ENCODE results near the gene PRDX2.

GRCh38 chr19:12769689-12770088, 31.9 kb downstream of the PRDX2 start:
- no peak for TF ChIP-seq POLR2AphosphoS5 (IDR thresholded peaks at IDR 0.05; ENCODE audit: low read depth, low read length)
- no peak for TF ChIP-seq SMC3 (IDR thresholded peaks at IDR 0.05; ENCODE audit: low read depth, low read length)
- no peak for TF ChIP-seq EZH2phosphoT487 (IDR thresholded peaks at IDR 0.05; ENCODE audit: borderline replicate concordance, low read depth)
- TF ChIP-seq CTCF (IDR thresholded peaks at IDR 0.05): no peak
- TF ChIP-seq, protein P1, sequence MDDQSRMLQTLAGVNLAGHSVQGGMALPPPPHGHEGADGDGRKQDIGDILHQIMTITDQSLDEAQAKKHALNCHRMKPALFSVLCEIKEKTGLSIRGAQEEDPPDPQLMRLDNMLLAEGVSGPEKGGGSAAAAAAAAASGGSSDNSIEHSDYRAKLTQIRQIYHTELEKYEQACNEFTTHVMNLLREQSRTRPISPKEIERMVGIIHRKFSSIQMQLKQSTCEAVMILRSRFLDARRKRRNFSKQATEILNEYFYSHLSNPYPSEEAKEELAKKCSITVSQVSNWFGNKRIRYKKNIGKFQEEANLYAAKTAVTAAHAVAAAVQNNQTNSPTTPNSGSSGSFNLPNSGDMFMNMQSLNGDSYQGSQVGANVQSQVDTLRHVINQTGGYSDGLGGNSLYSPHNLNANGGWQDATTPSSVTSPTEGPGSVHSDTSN (IDR thresholded peaks at IDR 0.05): no peak
- no peak for TF ChIP-seq RXRA (IDR thresholded peaks at IDR 0.05; ENCODE audit: borderline replicate concordance, low read depth)
- TF ChIP-seq ELF1 (IDR thresholded peaks at IDR 0.05): no peak
- TF ChIP-seq, protein P2, sequence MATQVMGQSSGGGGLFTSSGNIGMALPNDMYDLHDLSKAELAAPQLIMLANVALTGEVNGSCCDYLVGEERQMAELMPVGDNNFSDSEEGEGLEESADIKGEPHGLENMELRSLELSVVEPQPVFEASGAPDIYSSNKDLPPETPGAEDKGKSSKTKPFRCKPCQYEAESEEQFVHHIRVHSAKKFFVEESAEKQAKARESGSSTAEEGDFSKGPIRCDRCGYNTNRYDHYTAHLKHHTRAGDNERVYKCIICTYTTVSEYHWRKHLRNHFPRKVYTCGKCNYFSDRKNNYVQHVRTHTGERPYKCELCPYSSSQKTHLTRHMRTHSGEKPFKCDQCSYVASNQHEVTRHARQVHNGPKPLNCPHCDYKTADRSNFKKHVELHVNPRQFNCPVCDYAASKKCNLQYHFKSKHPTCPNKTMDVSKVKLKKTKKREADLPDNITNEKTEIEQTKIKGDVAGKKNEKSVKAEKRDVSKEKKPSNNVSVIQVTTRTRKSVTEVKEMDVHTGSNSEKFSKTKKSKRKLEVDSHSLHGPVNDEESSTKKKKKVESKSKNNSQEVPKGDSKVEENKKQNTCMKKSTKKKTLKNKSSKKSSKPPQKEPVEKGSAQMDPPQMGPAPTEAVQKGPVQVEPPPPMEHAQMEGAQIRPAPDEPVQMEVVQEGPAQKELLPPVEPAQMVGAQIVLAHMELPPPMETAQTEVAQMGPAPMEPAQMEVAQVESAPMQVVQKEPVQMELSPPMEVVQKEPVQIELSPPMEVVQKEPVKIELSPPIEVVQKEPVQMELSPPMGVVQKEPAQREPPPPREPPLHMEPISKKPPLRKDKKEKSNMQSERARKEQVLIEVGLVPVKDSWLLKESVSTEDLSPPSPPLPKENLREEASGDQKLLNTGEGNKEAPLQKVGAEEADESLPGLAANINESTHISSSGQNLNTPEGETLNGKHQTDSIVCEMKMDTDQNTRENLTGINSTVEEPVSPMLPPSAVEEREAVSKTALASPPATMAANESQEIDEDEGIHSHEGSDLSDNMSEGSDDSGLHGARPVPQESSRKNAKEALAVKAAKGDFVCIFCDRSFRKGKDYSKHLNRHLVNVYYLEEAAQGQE (IDR thresholded peaks at IDR 0.05; ENCODE audit: low read depth, low read length): no peak
